SK-N-DZ (cell line): Measurements from ENCODE around the gene SORCS3.

Experiments
- DNase-seq: peaks from one replicate; pipeline ENCODE4 v3.0.0-alpha.2; 2015; ENCODE audit warnings: low spot score

SORCS3 gene

DNA sequence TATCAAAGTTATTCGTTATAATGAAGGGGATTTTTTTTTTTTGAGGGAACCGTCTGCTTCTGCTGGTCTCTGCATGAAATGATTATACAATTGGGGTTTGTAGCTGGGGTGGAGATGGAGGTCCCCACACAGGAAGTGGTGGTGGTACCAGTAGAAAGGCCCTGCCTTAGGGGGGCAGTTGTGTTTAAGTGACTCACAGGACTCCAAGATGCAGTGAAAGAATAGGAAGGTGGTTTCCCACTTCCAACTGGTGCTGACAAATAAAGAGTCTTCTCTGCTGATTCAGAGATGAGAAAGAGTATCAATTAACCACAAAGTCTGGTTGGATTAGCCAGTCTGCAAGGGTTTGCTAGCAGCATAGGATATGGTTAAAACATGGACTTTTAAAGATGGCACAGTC lies 376.0 kb downstream of the SORCS3 start:
- no peak for DNase-seq

DNA sequence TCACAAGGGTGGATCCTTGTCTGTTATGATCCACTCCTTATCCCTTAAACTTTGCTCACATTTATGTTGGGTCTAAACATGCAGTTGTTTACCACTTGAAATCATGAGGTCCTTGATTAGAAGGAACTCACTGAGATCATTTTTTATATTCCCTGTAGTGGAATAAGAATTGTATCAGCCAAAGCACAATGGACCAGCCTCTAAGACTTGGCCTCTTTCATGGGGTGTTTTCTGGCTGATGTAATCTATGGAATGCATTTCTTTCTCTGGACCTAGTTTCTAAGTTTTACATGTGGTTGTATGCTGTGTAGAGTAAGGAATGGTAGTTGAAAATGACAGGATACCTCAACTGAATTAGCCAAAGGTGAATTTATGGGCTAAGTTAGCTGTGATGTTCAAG lies 376.6 kb downstream of the SORCS3 start:
- no peak for DNase-seq

- DNase-seq: no peak
Measured at GRCh38 chr10:105023211-105024111, 382.4 kb downstream of the SORCS3 start.

- no peak for DNase-seq
Measured at GRCh38 chr10:105024184-105024583, 383.1 kb downstream of the SORCS3 start.

DNA sequence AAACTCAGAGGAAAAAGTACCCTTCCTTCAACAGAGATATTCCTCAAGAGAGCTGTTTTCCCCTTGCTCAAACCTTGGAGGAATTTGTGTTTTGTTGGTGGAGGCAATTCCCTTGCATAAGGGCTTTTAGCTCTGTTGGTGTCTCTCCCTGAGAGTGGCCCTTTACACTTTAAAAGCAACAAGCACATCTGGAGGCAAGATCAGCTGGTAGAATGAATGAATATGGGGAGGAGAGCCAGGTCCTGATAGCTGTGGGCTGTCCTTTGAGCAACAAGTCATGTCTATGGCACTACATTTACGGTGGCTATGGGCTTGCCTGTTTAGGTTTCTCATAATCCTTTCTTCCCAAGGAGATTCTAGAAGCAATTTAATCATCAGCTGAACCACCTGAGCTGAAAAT lies 384.0 kb downstream of the SORCS3 start:
- DNase-seq: no peak

DNA sequence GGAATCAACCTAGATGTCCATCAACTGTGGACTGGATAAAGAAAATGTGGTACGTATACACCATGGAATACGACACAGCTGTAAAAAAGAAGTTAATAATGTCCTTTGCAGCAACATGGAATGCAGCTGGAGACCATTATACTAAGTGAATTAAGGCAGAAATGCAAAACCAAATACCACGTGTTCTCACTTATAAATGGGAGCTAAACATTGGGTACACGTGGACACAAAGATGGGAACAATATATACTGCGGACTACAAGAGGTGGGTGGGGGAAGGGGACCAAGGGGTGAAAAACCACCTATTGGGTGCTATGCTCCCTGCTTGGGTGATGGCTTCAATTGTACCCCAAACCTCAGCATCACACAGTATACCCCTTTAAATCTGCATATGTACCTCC lies 385.5 kb downstream of the SORCS3 start:
- no peak for DNase-seq

GRCh38 chr10:105029286-105029685 lies 388.2 kb downstream of the SORCS3 start:
- DNase-seq: no peak

DNA sequence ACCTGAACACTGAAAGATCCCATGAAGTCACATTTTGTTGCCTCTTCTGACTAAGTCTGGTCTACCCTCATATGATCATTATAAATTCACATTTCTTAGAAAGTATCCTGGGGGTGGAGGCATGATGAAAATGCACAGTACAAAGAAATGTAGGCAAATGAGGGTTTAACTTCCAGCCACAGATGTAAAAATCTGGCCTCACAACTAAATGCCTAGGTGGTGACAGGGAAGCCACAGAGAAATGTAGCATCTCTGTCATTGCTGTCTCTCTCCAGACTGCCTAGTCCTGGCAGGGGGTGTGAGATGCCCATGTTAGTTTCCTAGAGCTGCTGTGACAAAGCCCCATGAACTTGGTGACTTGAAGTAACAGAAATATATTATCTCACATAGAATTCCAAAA lies 395.9 kb downstream of the SORCS3 start:
- no peak for DNase-seq

GRCh38 chr10:105041956-105042355 lies 400.9 kb downstream of the SORCS3 start:
- DNase-seq: no peak

DNA sequence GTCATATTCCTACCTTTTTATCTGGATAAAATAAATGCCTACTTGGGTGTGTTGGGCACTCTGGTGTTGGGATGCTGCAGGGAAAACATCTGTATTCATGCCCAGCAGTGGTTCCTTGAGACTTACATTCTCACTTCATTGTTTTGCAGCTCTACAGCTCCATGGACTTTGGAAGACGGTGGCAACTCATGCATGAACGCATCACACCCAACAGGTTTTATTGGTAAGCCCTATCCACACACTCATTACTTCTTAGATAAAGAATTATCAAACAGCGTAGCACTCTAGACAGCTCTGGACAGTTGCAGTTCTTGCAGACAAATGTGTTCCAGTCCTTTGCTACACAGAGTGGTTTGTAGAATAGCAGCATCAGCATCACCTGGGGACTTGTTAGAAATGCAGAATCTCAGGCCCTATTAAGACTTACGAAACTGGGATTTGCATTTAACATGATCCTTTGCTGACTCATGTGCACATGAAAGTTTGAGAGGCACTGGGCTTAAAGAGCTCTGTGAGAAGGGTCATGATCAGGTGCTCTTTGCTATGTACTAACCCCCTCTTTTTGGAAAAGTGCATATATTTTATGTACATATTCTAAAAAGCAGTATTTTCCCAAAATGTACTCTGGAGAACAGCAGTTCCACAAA lies 401.9 kb downstream of the SORCS3 start:
- DNase-seq: no peak

DNA sequence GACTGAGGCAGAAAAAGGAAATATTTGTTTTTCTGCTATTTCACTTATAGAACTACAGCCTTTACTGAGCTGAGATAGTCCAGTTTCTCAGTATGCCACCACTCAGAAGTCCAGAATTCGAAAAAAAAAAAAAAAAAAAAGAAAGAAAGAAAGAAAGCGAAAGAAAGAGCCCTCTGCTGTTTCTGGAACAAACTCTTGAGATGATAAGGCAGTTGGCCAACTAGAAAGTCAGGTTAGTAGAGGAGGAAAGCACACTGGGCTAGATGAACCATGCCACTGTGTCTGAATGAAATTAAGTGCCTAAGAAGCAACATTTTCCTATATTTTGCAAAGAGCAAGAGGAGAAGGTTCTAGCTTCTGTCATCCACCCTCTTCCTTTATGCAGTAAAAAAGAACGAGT lies 403.8 kb downstream of the SORCS3 start:
- DNase-seq: no peak

- DNase-seq: no peak
Measured at GRCh38 chr10:105056413-105056812, 415.3 kb downstream of the SORCS3 start.

DNA sequence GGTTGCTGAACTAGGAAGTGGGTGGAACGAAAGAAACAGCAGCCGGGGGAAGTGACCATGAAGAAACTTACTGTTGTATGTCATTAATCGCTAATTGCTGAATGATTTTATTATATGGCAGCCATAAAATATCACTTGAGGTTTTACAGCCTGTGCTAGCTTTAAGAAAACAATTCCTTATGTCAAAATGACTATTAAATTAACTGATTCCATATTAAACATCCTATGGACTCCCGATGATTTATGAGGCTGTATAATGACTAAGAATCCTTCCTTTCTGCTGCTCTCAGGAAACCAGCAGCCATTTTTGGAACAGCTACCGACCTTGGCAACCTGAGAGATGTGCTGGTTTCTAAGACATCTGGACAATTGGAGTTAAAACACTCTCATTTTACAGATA lies 421.9 kb downstream of the SORCS3 start:
- no peak for DNase-seq

DNA sequence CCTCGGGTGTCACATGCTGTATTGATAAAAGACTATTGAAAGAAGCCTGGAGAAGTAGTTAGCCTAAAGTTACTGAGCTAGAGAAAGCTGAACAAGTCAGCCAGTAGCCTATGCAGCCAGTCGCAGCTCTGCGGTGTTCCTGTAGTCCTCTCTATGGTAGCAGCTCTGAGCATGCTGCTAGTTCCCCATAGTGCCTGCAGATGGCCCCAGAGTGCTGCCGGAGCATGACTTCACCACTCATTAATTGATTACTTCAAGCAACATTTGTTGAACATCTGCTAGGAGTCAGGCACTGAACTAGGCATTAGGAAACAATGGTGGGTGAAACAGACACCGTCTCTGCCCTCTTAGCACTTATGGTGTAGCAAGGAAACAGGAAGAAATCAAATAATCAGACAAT lies 422.7 kb downstream of the SORCS3 start:
- DNase-seq: no peak

GRCh38 chr10:105068497-105068896 lies 427.4 kb downstream of the SORCS3 start:
- no peak for DNase-seq

DNA sequence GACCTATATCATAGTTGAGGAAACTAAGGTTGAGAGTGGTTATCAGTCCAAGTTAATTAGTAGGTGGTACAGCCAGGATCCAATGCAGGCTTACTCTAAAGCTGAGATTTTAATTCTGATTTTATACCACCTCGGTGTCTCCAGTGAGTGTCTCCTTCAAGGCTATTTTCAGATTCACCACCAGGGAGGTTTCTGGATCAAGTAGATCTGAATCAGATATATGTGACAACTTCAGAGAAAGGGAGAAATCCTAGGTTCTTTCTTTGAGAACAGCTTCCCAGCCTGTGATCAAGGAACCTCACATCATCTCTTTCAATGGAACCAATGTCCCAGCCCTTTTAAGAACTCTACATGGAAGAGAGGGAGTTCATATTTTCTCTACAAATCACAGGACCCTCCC lies 429.2 kb downstream of the SORCS3 start:
- DNase-seq: no peak

- DNase-seq: no peak
Measured at GRCh38 chr10:105070952-105071351, 429.9 kb downstream of the SORCS3 start.

- DNase-seq: no peak
Measured at GRCh38 chr10:105071980-105072379, 430.9 kb downstream of the SORCS3 start.

- DNase-seq: no peak
Measured at GRCh38 chr10:105073999-105074398, 432.9 kb downstream of the SORCS3 start.

DNA sequence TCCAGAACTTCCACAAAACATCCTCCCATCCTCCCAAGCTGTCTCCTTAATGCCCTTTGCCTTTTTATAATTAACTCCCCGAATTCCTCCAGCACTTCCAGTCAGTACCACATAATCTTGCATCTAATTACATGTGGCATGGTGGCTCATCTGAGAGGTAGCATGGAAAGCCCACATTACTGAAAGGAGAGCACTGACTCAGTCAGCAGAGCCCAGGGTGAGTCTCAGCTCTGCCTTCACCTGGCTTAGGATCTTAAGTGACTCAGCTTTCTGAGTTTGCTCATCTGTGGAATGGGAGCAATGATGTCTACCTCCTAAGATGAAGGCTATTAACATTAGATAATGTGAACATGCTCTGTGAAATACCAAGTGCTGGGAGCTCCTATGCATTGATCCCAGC lies 433.9 kb downstream of the SORCS3 start:
- DNase-seq: no peak

DNA sequence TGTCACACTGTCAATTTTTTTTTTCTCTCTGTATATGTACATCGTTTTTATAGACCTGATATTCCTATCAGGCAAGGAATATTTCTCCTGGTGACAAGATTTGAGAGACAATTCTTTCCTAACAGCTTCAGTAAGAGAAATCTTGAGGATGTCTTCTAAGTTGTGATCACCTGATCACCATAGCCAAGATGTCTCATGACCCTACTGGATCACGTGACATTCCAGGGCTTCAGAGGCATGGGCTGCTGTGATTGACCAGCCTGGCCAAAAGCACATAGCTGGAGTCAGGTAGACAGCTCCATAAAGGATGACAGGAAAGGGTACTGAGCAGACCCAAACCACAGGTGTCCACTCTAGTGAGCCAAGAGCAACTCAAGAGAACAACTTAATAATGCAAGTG lies 444.9 kb downstream of the SORCS3 start:
- no peak for DNase-seq

- DNase-seq: no peak
Measured at GRCh38 chr10:105094048-105094447, 453.0 kb downstream of the SORCS3 start.

GRCh38 chr10:105096316-105096715 lies 455.2 kb downstream of the SORCS3 start:
- no peak for DNase-seq
